OCI-LY3 (cell line): ENCODE data around the gene SMYD5.

Experiments
- H2AFZ ChIP-seq: fragments of 200-600, 300-600 bp; shearing (Covaris generic); 2 replicates; pipeline ENCODE4 v1.6.0; 2014; ENCODE audit warnings: antibody characterized with exemption, low read depth, low read length
- H3K27ac ChIP-seq: fragments of 200-600, 300-600 bp; sonication (generic); 2 replicates; pipeline ENCODE4 v1.5.1; 2014; ENCODE audit warnings: mild to moderate bottlenecking, low read length, moderate library complexity, mixed read lengths
- H3K27me3 ChIP-seq: fragments of 200-600, 300-600 bp; sonication (generic); 2 replicates; pipeline ENCODE4 v1.6.1; 2014; ENCODE audit warnings: low read depth, low read length, mixed read lengths
- H3K36me3 ChIP-seq: fragments of 200-600, 300-600 bp; sonication (generic); replicated peaks from 2 replicates; pipeline ENCODE3; 2014; ENCODE audit warnings: low read depth, low read length, mixed read lengths
- H3K4me1 ChIP-seq: fragments of 300-600, 200-600 bp; sonication (generic); 2 replicates; pipeline ENCODE4 v1.6.1; 2014; ENCODE audit warnings: low read length, mixed read lengths
- H3K4me2 ChIP-seq: fragments of 200-600, 300-600 bp; sonication (generic); 2 replicates; pipeline ENCODE4 v1.6.1; 2014; ENCODE audit warnings: low read length, mixed read lengths
- H3K4me3 ChIP-seq: fragments of 300-600, 200-600 bp; sonication (generic); 2 replicates; pipeline ENCODE4 v1.5.1; 2014; ENCODE audit warnings: antibody characterized with exemption, mild to moderate bottlenecking, low read length, moderate library complexity
- H3K79me2 ChIP-seq: fragments of 300-600, 200-600 bp; shearing (Covaris generic); 2 replicates; pipeline ENCODE4 v1.6.1; 2014; ENCODE audit warnings: mild to moderate bottlenecking, low read length, mixed read lengths
- H3K9ac ChIP-seq: fragments of 300-600, 200-600 bp; shearing (Covaris generic); 2 replicates; pipeline ENCODE4 v1.6.0; 2014; ENCODE audit warnings: mild to moderate bottlenecking, low read length, moderate library complexity
- H3K9me3 ChIP-seq: fragments of 200-600, 300-600 bp; shearing (Covaris generic); 2 replicates; pipeline ENCODE4 v1.6.1; 2014; ENCODE audit warnings: low read length, mixed read lengths; ENCODE audit not compliant: insufficient read depth
- H4K20me1 ChIP-seq: fragments of 200-600, 300-600 bp; sonication (generic); 2 replicates; pipeline ENCODE4 v1.6.1; 2016; ENCODE audit warnings: low read length, mixed read lengths; ENCODE audit not compliant: insufficient read depth
- CTCF ChIP-seq: fragments of 200-600, 300-600 bp; sonication (generic); IDR thresholded peaks from 2 replicates; pipeline ENCODE4 v1.5.1; 2014; ENCODE audit warnings: antibody characterized with exemption, low read length, low read depth
- EZH2phosphoT487 ChIP-seq: fragments of 200-600 bp; shearing (Covaris generic); IDR thresholded peaks from 2 replicates; pipeline ENCODE4 v1.6.1; 2018; ENCODE audit warnings: antibody characterized with exemption, mixed run types, low read depth

SMYD5 gene

GRCh38 chr2:73258186-73258912 is 44.3 kb downstream of the SMYD5 start:
- H2AFZ ChIP-seq: no peak overlapping the region
- no peak overlapping the region for H3K4me2 ChIP-seq
- H3K27me3 ChIP-seq: no peaks in the 10 kb centered on the region
- no peak for TF ChIP-seq CTCF
- no peak for TF ChIP-seq EZH2phosphoT487
- H3K4me1 ChIP-seq: no peaks in the 10 kb centered on the region
- H3K9ac ChIP-seq: no peak overlapping the region
- H3K27ac ChIP-seq: no peak overlapping the region
- no peaks in the 10 kb centered on the region for H3K9me3 ChIP-seq
- H3K36me3 ChIP-seq: peaks cover 53% of the 10 kb centered on the region
- no peak overlapping the region for H3K4me3 ChIP-seq
- H3K79me2 ChIP-seq: no peaks in the 10 kb centered on the region
- H4K20me1 ChIP-seq: peaks cover 5% of the 10 kb centered on the region; the same call in 1 of the 2 replicates

- Histone ChIP-seq H3K9me3 (no peaks in the 10 kb centered on the region), H3K4me1 (no peaks in the 10 kb centered on the region), H3K4me3 (no peak overlapping the region), H2AFZ (no peak overlapping the region), H3K27me3 (no peaks in the 10 kb centered on the region), H3K4me2 (no peak overlapping the region), H3K9ac (no peak overlapping the region), H3K79me2 (no peaks in the 10 kb centered on the region), H4K20me1 (peaks cover 5% of the 10 kb centered on the region; the same call in 1 of the 2 replicates), H3K36me3 (peaks cover 48% of the 10 kb centered on the region), H3K27ac (no peak overlapping the region)
- TF ChIP-seq EZH2phosphoT487: no peak
- no peak for TF ChIP-seq CTCF
These were observed 44.8 kb downstream of the SMYD5 start for GRCh38 chr2:73258913-73259215.

- Histone ChIP-seq H3K4me1 (no peaks in the 10 kb centered on the region), H3K79me2 (no peaks in the 10 kb centered on the region), H3K4me2 (no peak overlapping the region), H4K20me1 (peaks cover 5% of the 10 kb centered on the region; the same call in 1 of the 2 replicates), H3K27ac (no peak overlapping the region), H2AFZ (no peak overlapping the region), H3K9ac (no peak overlapping the region), H3K4me3 (no peak overlapping the region), H3K27me3 (no peaks in the 10 kb centered on the region), H3K36me3 (peaks cover 47% of the 10 kb centered on the region), H3K9me3 (no peaks in the 10 kb centered on the region)
- no peak for TF ChIP-seq EZH2phosphoT487
- no peak for TF ChIP-seq CTCF
These were observed 45.2 kb downstream of the SMYD5 start for GRCh38 chr2:73259276-73259675.

- Histone ChIP-seq H2AFZ (no peak overlapping the region), H3K27ac (no peak overlapping the region), H3K79me2 (no peaks in the 10 kb centered on the region), H3K9ac (no peak overlapping the region), H4K20me1 (peaks cover 5% of the 10 kb centered on the region; the same call in 1 of the 2 replicates), H3K9me3 (no peaks in the 10 kb centered on the region), H3K4me1 (no peaks in the 10 kb centered on the region), H3K4me3 (no peak overlapping the region), H3K4me2 (no peak overlapping the region), H3K27me3 (no peaks in the 10 kb centered on the region), H3K36me3 (peaks cover 45% of the 10 kb centered on the region)
- TF ChIP-seq EZH2phosphoT487: no peak
- TF ChIP-seq CTCF: no peak
These were observed 45.8 kb downstream of the SMYD5 start for GRCh38 chr2:73259704-73260337.
